C1 segment of cervical spinal cord (tissue), 14 donors: Measurements from ENCODE around the gene LARP1.

Experiments
- DNase-seq, 14 donors: peaks; one replicate each; lab custom pipeline; 2025; lab: John Stamatoyannopoulos, UW

The LARP1 gene

GRCh38 chr5:154851351-154851750 is 96.2 kb downstream of the LARP1 start:
- DNase-seq = no peak

DNA sequence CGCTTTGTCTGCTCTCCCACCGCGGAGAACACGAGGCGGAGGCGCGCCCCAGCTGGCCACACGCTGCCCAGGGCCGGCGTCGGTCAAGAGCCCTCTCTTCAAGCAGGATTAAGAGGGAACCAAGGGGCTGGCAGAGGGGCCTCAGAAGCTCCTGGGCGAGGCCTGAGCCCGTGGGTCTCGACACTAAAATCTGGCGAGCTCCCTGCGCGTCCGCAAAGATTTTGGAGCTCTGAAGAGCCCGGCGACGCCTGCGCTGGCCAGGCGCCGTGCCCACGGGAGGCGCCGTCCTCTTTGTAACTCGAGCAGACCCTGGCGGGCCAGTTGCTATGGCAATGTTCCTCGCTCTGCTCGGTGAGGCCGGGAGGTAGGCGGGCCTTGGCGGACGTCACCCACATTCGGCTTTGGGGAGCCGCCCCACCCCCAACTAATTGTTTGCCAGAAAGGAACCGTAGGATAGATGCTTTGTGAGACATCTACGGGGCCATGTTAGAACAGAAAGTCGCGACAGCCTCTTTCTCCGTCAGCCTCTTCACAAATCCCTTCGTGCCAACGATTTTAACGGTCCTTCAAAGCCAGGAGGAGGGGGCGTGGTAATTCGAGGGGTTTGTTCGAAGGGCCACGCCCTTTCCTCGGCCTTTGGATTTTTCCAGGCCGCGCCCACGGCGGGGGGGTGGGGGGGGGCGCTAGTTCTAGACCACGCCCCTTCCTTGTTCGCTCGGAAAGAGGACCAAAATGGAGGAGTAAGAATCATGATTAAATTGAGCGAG is 102.5 kb downstream of the LARP1 start:
- DNase-seq = peak; percentile 84 to 99 (median 96)

GRCh38 chr5:154858297-154858971 is 103.3 kb downstream of the LARP1 start, which contains the start of gene CNOT8:
Gene CNOT8 (plus strand): TSS chr5:154858627. CDS start chr5:154863279, 4,652 bp downstream.
- peak; percentile 88 to 99 (median 98) for DNase-seq

- peak in 4 of 14 donors; percentile 15 to 33 (median 26) for DNase-seq
Measured at GRCh38 chr5:154858972-154859871, 104.0 kb downstream of the LARP1 start.

DNA sequence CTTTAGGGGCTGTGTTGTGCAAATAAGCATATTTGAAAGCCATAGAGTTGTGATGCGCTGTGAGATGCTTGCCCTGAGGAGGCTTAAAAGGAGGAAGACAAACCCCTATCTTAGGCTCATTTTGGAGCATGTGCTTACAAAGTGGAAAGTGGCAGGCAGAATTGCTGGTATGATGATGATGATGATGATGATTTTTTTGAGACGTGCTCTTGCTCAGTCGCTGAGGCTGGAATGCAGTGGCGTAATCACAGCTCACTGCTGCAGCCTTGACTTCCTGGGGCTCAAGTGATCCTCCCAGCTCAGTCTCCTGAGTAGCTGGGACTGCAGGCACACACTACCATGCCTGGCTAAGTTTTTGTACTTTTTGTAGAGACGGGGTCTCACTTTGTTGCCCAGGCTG is 104.9 kb downstream of the LARP1 start:
- DNase-seq = no peak

GRCh38 chr5:154860765-154861164 is 105.6 kb downstream of the LARP1 start:
- DNase-seq = no peak

- DNase-seq = no peak
Measured at GRCh38 chr5:154861946-154862345, 106.8 kb downstream of the LARP1 start.

GRCh38 chr5:154862766-154863165 is 107.6 kb downstream of the LARP1 start:
- no peak for DNase-seq

GRCh38 chr5:154863291-154864080 is 108.3 kb downstream of the LARP1 start:
- no peak for DNase-seq

GRCh38 chr5:154865466-154866184 is 110.4 kb downstream of the LARP1 start:
- no peak for DNase-seq

DNA sequence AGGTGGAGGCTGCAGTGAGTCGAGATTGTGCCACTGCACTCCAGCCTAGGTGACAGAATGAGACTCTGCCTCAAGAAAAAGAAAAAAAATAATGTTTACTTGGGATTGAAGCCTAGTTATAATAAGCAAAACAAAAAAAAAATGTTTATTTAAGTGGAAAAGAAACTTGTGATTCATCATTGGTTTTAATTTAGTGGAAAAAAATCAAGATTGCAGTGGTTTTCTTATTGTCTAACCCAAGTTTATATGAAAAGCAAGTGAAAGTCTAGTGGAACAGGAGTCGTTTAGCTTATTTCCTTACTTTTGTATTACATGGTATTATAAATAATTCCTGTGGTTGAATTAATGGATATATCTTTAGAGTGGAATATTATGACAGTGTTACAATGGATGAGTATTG is 111.7 kb downstream of the LARP1 start:
- no peak for DNase-seq
